Activated naive CD4-positive, alpha-beta T cell treated with anti-CD3 and anti-CD28 coated beads, Interleukin-2, amount 50 U/mL, for 72 hours (primary cell): Measurements from ENCODE around the gene DNAJC22. TPM values are rescaled to one million over a fixed set of nuclear protein-coding genes. Genes with fewer than 3 reads are reported as not detected.
"Not testable (repeated sequence)": the region's sequence is repeated elsewhere in the genome, so short reads cannot be mapped to it uniquely, and the experiment has no call there.

Source experiments
- ATAC-seq, 2 donors: fragments of 150-1000 bp; cut with Tn5 transposase; 2 replicates each; pipeline ENCODE4 v1.10.0; 2021; ENCODE audit warnings: mild to moderate bottlenecking in 2 of 2, moderate library complexity in 2 of 2
- DNase-seq, 2 donors: peaks; one replicate each; pipeline ENCODE4 v3.0.0; 2021 to 2022; ENCODE audit warnings: low spot score in 2 of 2
- H3K27ac Mint-ChIP-seq, 2 donors: one replicate each; pipeline ENCODE4 v1.8.0; 2022; ENCODE audit warnings: mild to moderate bottlenecking in 2 of 2, mixed read lengths in 2 of 2
- H3K36me3 Mint-ChIP-seq, 2 donors: one replicate each; pipeline ENCODE4 v1.8.0; 2022; ENCODE audit warnings: mixed read lengths in 2 of 2
- H3K9me3 Mint-ChIP-seq, 2 donors: one replicate each; pipeline ENCODE4 v1.8.0; 2022; ENCODE audit warnings: mixed read lengths in 2 of 2
- total RNA-seq, 2 donors: library from RNA; stranded (reverse); gene quantifications; one replicate each; pipeline ENCODE4 v1.2.3, GENCODE V29; 2022

DNAJC22 gene
- total RNA-seq, 2 donors from 2014 or later = 0.06 to 0.11 TPM

DNA sequence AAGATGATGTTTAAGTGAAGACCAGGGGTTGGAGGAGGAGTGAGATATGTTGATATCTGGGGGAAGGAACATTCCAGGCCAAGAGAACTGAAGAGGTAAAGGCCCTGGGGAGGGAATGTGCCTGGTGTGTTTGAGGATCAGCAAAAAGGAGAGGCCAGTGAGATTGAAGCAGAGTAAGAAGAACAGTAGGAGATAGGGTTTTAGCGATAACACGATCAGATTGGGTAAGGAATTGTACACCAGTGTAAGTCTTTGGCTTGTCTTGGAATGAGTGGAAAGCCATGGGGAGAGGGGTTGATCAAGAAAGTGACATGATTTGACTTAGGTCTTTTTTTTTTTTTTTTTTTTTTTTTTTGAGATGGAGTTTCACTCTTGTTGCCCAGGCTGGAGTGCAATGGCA, 18.8 kb upstream of the DNAJC22 start:
- ATAC-seq (no peak), DNase-seq (no peak)
- H3K9me3 Mint-ChIP-seq = no peaks in the 10 kb centered on the region
- no peak overlapping the region for H3K27ac Mint-ChIP-seq
- peaks cover 15 to 25% of the 10 kb centered on the region in 2 donors for H3K36me3 Mint-ChIP-seq

DNA sequence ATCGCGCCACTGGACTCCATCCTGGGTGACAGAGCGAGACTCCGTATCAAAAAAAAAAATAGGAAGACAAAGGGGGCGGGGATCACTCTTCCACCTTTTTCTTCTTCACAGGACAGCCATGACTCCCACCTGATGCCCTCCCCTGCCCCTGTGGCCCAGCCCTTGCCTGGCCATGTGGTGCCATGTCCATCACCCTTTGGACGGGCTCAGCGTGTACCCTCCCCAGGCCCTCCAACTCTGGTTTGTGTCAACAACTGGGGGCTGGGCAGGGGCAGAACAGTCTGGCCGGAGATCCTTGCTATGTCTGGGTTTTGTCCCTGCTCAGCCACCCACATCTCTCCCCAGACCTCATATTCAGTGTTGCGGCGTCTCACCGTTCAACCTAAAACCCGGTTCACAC, 17.9 kb upstream of the DNAJC22 start:
- no peak overlapping the region for H3K27ac Mint-ChIP-seq
- DNase-seq (peak in 1 of 2 donors; percentile 43), ATAC-seq (no peak)
- peaks cover 6 to 25% of the 10 kb centered on the region in 2 donors for H3K36me3 Mint-ChIP-seq
- no peaks in the 10 kb centered on the region for H3K9me3 Mint-ChIP-seq

DNA sequence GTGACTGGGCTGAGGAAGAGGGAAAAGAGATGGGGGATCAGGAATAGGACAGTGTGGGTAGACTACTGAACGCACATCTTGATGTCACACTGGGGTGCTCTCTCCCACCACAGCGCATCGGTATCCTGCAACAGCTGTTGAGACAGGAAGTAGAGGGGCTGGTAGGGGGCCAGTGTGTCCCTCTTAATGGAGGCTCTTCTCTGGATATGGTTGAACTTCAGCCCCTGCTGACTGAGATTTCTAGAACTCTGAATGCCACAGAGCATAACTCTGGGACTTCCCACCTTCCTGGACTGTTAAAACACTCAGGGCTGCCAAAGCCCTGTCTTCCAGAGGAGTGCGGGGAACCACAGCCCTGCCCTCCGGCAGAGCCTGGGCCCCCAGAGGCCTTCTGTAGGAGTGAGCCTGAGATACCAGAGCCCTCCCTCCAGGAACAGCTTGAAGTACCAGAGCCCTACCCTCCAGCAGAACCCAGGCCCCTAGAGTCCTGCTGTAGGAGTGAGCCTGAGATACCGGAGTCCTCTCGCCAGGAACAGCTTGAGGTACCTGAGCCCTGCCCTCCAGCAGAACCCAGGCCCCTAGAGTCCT, 16.6 kb upstream of the DNAJC22 start:
- ATAC-seq (no peak), DNase-seq (no peak)
- Mint-ChIP-seq H3K9me3 (no peaks in the 10 kb centered on the region), H3K27ac (no peak overlapping the region), H3K36me3 (peaks cover 6 to 26% of the 10 kb centered on the region in 2 donors)

DNA sequence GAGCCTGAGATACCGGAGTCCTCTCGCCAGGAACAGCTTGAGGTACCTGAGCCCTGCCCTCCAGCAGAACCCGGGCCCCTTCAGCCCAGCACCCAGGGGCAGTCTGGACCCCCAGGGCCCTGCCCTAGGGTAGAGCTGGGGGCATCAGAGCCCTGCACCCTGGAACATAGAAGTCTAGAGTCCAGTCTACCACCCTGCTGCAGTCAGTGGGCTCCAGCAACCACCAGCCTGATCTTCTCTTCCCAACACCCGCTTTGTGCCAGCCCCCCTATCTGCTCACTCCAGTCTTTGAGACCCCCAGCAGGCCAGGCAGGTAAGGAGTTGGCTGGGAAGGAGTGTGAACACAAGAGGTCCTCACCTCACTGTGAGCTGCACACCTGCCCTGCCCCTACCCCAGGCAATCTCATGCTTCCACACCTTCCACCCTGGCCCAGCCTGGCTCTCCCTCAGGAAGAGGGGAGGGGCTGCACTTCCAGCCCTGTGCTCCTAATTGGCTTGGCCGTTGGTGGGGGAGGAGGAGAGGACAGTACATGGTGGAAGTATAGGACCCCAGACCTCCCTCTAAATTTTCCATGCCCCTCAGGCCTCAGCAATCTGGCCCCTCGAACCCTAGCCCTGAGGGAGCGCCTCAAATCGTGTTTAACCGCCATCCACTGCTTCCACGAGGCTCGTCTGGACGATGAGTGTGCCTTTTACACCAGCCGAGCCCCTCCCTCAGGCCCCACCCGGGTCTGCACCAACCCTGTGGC, 15.9 kb upstream of the DNAJC22 start:
- ATAC-seq = no peak
- H3K36me3 Mint-ChIP-seq = peaks cover 11 to 26% of the 10 kb centered on the region in 2 donors

DNA sequence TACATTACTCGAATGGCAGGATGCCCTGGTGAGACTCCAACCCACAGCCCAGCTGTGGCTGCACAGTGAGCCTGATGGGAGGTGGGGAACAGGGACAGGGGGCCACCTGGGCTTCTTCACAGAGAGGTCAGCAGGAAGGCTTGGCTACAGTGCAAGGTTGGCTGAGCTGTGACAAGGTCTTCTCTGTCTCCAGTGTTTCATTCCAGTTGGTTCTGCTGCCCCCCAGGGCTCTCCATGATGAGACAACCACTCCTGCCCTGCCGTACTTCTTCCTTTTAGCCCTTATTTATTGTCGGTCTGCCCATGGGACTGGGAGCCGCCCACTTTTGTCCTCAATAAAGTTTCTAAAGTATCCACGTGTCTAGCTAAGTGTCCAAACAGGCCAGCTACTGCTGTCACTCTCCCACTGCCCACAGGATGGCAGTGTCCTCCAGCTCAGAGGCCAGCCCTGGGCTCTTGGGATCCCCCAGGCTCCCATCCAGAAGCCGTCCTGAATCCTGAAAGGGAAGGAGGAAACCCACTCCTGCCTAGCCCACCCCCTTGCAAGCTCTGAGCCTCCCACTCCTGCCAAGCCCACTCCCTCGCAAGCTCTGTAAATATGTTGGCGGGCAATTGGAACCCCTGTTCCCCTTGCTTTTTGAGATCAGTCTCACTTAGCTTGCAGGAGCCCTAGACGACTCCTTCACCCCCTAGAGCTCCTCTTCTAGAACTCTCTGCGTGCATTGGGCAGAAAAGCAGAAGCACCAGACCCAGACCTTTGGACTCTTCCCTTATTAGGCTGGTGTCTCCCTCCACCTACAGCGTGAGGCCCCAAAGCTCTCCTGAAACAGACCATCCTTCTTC, 15.1 kb upstream of the DNAJC22 start:
- DNase-seq = no peak
- Mint-ChIP-seq H3K36me3 (peaks cover 11 to 22% of the 10 kb centered on the region in 2 donors), H3K9me3 (no peaks in the 10 kb centered on the region), H3K27ac (no peak overlapping the region)
- ATAC-seq = peak in 1 of 2 donors; percentile 40

More for the DNA sequence above, 15.9 kb upstream of the DNAJC22 start:
- DNase-seq = peak in 1 of 2 donors; percentile 52
- H3K27ac Mint-ChIP-seq = no peak overlapping the region
- no peaks in the 10 kb centered on the region for H3K9me3 Mint-ChIP-seq

DNA sequence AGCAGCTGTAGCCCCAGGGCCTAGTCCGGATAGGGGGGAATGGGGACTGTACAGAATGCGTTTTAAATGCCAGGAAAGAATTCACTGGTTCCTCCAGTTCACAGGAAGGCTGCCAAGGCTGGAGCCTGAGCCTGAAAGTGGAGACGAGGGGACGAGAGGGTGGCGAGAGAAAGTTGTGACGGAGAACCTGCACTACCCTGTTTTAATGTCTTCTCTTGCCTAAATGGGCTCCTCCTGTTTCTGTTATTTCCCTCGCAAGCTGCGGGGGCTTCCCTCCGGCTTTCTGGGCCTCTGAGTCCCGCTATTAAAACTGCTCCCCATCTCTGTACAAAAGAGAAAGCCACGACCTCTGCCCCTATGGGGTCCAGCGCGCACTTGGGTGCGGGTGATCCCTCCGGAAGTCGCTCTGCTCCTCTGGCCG, 14.2 kb upstream of the DNAJC22 start:
- no peak overlapping the region for H3K27ac Mint-ChIP-seq
- DNase-seq (no peak), ATAC-seq (no peak)
- peaks cover 11 to 22% of the 10 kb centered on the region in 2 donors for H3K36me3 Mint-ChIP-seq
- H3K9me3 Mint-ChIP-seq = no peaks in the 10 kb centered on the region

DNA sequence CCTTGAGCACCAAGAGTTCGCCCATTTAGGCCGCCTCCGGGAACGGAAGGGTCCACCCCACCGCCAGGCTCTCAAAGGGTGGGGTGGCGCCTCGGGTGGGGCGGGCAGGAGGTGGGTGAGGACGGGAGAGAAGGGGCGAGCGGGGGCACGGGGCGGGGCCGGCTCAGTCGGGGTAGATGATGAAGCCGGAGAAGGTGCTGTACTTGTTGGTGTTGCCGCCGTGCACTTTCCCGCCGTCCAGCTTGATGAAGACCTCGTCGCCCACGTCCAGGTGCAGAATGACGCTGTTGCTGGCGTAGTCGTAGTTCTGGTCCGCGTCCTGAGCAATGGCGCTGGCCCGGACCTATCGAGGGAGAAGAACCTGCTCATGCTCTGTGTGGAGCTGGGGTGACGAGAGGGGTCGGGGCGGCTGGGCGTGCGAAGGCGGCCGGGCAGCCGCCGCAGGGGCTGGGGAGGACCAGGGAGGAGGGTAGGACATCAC, 13.8 kb upstream of the DNAJC22 start:
- H3K27ac Mint-ChIP-seq = no peak overlapping the region
- ATAC-seq (no peak), DNase-seq (no peak)
- H3K9me3 Mint-ChIP-seq = no peaks in the 10 kb centered on the region
- H3K36me3 Mint-ChIP-seq = peaks cover 7 to 22% of the 10 kb centered on the region in 2 donors

DNA sequence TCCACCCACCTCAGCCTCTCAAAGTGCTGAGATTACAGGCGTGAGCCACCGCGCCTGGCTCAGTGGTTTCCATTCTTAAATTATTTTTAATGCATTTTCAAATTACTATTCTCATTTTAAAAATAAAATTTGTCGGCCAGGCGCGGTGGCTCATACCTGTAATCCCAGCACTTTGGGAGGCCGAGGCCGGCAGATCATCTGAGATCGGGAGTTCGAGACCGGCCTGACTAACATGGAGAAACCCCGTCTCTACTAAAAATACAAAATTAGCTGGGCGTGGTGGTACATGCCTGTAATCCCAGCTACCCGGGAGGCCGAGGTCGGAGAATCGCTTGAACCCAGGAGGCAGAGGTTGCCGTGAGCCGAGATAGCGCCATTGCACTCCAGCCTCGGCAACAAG, 12.9 kb upstream of the DNAJC22 start:
- not testable (repeated sequence) for DNase-seq, ATAC-seq, H3K27ac Mint-ChIP-seq, H3K9me3 Mint-ChIP-seq
- peaks cover 5 to 22% of the 10 kb centered on the region in 2 donors for H3K36me3 Mint-ChIP-seq

DNA sequence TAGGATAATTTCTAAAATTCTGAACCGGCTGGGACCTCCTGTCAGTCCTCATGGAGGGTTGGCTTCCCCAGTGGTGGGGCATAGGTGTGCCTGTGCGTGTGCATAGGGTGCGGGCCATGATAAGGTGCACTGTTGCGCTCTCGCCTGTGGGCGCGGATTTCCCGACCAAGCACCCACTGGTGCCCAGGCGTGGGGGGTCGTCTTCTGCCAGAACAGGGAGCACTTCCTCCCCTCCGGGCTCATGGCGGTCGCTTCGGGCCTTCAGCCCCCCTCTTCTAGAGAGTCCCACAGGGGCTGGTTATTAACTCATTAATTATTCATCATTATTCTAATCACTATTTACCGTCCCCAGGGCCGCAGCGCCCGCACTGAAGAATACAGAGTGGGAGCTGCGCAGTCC, 12.5 kb upstream of the DNAJC22 start:
- Mint-ChIP-seq H3K36me3 (peaks cover 5 to 22% of the 10 kb centered on the region in 2 donors), H3K9me3 (no peaks in the 10 kb centered on the region), H3K27ac (no peak overlapping the region)
- no peak for ATAC-seq
- DNase-seq = no peak

DNA sequence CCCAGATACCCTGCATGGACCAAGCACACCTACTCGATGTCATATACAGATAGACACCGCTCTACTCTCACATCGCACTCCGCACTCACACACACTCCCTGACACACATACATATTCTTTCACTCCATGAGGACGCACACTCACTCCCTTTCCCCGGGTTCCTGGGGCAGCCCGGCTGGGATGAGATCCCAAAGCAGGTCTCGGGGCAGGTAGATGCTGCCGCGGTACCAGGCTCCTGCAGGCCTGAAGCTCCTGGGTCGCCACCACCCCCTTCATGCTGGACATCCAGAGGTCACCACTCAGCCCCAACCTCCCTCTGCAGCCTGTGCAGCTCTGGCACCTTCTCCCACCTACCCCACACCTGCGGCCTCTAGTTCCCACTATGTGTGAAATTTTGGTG, 12.0 kb upstream of the DNAJC22 start:
- ATAC-seq = no peak
- no peaks in the 10 kb centered on the region for H3K9me3 Mint-ChIP-seq
- no peak for DNase-seq
- H3K36me3 Mint-ChIP-seq = peaks cover 5 to 22% of the 10 kb centered on the region in 2 donors
- H3K27ac Mint-ChIP-seq = no peak overlapping the region

DNA sequence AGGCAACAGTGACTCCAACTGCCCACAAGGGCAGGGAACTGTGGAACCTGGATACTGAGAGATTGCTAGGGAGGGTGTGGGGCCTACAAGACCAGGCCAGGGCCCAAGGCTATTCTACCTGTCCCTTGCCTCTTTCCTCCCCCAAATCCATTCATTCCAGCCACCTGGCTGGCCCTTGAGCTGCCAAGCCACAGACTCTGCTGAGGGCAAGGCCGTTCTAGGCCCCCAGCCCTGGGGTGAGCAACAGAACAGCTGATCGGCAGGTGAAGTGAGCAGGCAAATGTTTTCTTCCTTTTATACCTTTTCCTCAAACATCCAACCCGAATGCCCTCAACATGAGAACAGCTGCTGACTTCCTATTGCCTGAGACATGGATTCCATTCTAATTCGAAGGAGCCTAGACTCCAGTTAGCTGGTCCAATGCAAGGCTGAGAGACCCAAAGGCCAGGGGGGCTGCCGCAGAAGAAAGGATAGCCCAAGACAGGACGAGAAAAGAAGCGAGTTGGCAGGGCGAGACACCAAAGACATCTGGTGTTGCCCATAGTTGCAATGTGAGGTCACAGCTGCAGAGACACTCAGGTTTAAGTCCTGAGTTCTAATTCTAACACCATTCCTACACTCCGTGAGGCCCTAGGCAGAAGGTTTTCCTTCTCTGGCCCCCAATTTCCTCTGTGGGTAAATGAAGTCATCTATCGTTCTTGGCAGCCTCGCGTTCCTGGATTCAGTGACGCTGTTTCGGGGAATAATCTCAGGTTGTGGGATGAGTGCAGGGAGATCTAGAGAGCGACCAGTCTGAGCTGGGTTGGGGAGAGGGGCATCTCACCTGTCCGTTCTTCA, 11.4 kb upstream of the DNAJC22 start:
- Mint-ChIP-seq H3K9me3 (no peaks in the 10 kb centered on the region), H3K36me3 (peaks cover 5 to 22% of the 10 kb centered on the region in 2 donors), H3K27ac (no peak overlapping the region)
- no peak for DNase-seq
- ATAC-seq = no peak

DNA sequence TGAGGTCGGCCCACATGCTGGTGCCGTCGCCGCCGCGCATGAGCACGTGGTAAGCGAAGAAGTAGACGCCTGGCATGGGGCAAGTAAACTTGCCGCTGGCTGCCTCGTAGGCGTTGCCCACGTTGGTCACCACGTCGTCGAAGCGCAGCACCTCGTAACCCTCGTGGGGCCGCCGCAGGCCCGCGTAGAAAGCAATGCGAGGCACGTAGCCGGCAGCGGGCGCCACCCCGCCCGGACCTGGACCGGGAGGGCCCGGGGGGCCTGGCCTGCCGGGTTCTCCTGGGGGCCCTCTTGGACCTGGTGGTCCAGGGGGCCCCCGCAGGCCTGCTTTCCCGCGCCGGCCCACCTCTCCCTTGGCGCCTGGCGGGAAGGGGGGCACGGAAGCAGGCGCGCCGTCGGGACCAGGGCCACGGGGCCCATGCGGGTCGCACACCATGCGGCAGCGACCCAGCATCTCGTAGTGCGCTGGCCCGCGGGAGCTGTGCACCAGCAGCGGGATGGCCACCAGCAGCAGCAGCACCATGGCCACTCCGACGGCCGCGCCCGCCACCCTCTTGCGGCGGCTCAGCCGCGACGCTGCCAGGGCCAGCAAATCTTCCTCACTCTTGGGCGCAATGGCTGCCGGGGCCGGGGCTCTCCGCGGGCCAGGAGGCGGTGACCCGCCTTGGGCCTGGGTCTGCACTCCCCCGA, 10.6 kb upstream of the DNAJC22 start:
- ATAC-seq = no peak
- H3K36me3 Mint-ChIP-seq = peaks cover 5 to 17% of the 10 kb centered on the region in 2 donors
- H3K27ac Mint-ChIP-seq = no peak overlapping the region
- no peaks in the 10 kb centered on the region for H3K9me3 Mint-ChIP-seq
- DNase-seq = no peak

DNA sequence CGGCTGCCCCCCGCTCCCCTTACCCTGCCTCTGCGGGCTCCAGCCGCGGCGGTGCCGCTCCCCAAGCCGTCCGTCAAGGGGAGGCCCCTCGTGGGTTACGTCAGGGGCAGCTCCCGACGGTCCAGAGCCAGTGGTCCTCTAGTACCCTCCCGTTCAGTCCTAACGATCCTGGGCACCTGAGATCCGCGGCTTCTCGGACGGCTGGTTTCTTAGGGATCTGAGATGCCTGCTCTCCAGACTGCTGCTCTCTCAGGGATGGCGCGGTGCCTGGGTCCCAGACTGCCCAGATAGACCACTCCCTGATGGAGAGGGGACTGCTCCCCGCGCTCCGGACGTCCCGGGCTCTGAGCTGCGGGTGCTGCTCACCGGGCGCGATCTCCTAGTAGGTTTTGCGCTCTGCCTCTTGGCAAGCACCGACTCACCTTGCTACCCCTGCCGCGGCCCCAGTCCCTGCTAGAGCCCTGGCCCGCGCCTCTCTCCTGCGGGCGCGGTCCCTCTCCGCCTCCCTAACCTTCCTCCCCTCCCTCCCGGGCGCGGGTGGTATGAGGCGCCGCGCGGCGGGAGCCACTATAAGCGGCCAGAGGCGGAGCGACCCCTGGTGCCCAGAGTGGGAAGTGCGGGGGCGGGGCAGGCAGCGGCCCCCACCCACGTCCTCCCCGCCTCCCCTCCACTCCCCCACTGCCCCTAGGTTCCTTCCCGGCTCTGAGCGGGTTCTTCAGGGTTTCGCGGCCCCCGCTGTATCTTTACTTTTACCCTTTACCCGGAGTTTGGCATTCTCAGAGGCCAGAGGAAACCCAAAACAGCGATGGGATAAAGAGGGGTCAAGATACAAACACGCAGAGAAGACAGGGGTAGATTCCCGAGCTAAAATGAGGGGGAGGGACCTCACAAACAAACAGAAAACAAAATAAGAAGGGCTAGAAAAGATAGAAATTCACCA, 9.8 kb upstream of the DNAJC22 start, which contains the start of gene C1QL4:
TSS of gene C1QL4 (minus strand) at position 544 of the 940 bp plus-strand sequence. CDS start 711 bp downstream, outside the sequence.
- DNase-seq (peak; percentile 82 to 96), ATAC-seq (peak; percentile 84 to 85)
- no peaks in the 10 kb centered on the region for H3K9me3 Mint-ChIP-seq
- peaks cover 5 to 9% of the 10 kb centered on the region in 2 donors for H3K36me3 Mint-ChIP-seq
- H3K27ac Mint-ChIP-seq = no peak within 1 kb of the TSS

DNA sequence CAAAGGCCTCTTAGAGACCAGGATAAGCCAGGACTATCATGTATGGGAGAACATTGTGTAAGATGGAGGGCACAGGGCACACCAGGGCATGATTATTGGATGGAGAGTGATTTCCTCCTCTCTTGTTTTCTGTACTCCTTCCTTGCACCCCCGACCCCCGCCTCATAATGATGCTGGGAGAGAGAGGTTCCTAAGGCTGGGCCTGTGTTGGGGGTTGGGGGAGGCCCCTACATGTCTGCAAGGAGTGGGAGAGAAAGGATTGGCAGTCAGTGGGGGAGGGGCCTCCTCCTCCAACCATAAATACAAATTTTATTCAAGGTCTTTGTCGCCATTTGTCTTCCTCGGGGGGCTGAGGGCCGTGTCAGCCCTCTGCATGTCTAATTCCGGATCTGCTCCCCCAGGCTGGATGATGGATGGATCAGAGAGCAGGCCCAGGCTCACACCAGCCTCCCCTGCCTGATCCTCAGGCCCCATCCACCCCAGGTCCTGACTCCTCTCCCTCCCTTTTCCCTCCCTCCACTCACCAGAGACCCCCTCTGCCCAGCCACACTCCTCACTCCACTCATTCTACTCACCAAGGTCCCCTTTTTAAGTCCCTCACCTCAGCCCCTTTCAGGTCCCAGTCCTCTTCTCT, 7.7 kb upstream of the DNAJC22 start:
- ATAC-seq (no peak), DNase-seq (no peak)
- Mint-ChIP-seq H3K27ac (no peak overlapping the region), H3K9me3 (no peaks in the 10 kb centered on the region), H3K36me3 (peaks cover 5 to 7% of the 10 kb centered on the region in 2 donors)
